CD4-positive, alpha-beta T cell treated with Interleukin-17A for 1 hour (primary cell): ENCODE results near the gene CENPP.

ENCODE experiments used
- DNase-seq: peaks from one replicate; pipeline ENCODE4 v3.0.0-alpha.2; 2020

Gene CENPP

GRCh38 chr9:92483627-92484545 lies 158.1 kb downstream of the CENPP start:
- DNase-seq = no peak

GRCh38 chr9:92484563-92484962 lies 158.8 kb downstream of the CENPP start:
- DNase-seq = no peak

- no peak for DNase-seq
Observed at GRCh38 chr9:92486371-92486770, 160.6 kb downstream of the CENPP start.

- no peak for DNase-seq
Observed at GRCh38 chr9:92488681-92489550, 163.2 kb downstream of the CENPP start.

GRCh38 chr9:92492781-92493401 lies 167.1 kb downstream of the CENPP start:
- DNase-seq = no peak

- DNase-seq = no peak
Observed at GRCh38 chr9:92493749-92494387, 168.1 kb downstream of the CENPP start.

- DNase-seq = no peak
Observed at GRCh38 chr9:92494856-92495255, 169.1 kb downstream of the CENPP start.

GRCh38 chr9:92496396-92497176 lies 170.8 kb downstream of the CENPP start:
- no peak for DNase-seq

GRCh38 chr9:92499701-92500100 lies 173.9 kb downstream of the CENPP start:
- no peak for DNase-seq

GRCh38 chr9:92500725-92501124 lies 175.0 kb downstream of the CENPP start:
- no peak for DNase-seq

GRCh38 chr9:92501671-92502393 lies 176.1 kb downstream of the CENPP start:
- no peak for DNase-seq

GRCh38 chr9:92503156-92503555 lies 177.4 kb downstream of the CENPP start:
- DNase-seq = no peak

- DNase-seq = no peak
Observed at GRCh38 chr9:92504881-92505280, 179.1 kb downstream of the CENPP start.

- no peak for DNase-seq
Observed at GRCh38 chr9:92506184-92506857, 180.6 kb downstream of the CENPP start.

GRCh38 chr9:92507005-92507404 lies 181.3 kb downstream of the CENPP start:
- no peak for DNase-seq

- DNase-seq = no peak
Observed at GRCh38 chr9:92507496-92507895, 181.7 kb downstream of the CENPP start.

GRCh38 chr9:92508018-92508820 lies 182.5 kb downstream of the CENPP start:
- DNase-seq = no peak

GRCh38 chr9:92509050-92509449 lies 183.3 kb downstream of the CENPP start:
- no peak for DNase-seq

GRCh38 chr9:92510747-92511146 lies 185.0 kb downstream of the CENPP start:
- no peak for DNase-seq

- no peak for DNase-seq
Observed at GRCh38 chr9:92512622-92513021, 186.9 kb downstream of the CENPP start.
